ENCODE measurements around the gene RABGGTA. TPM values are rescaled to one million over a fixed set of nuclear protein-coding genes. Genes with fewer than 3 reads are reported as not detected.

The RABGGTA gene
- total RNA-seq, 1 donor, result 34.0 TPM

- no peaks in the 10 kb centered on the region for H3K79me2 ChIP-seq (ENCODE audit: insufficient read depth, low read length)
- peaks cover 4% of the 10 kb centered on the region for H3K4me1 ChIP-seq (ENCODE audit: insufficient read depth, low read length)
- TF ChIP-seq CTCF (IDR thresholded peaks at IDR 0.05; ENCODE audit: extremely low read depth, low read depth, low read length), result no peak
- H3K4me3 ChIP-seq (ENCODE audit: insufficient read depth, low read length), result no peak overlapping the region
- H3K27ac ChIP-seq (ENCODE audit: low read depth, low read length), result no peak overlapping the region
- H3K9me3 ChIP-seq (ENCODE audit: low read depth, low read length), result no peaks in the 10 kb centered on the region
- H3K4me2 ChIP-seq (ENCODE audit: insufficient read depth, low read length), result no peak overlapping the region
- no peak for DNase-seq (ENCODE audit: insufficient read length, low spot score, missing footprints)
- peaks cover 45% of the 10 kb centered on the region for H3K36me3 ChIP-seq (ENCODE audit: insufficient read depth, low read length)
- H2AFZ ChIP-seq (ENCODE audit: low read length), result no peak overlapping the region
- no peaks in the 10 kb centered on the region for H4K20me1 ChIP-seq (ENCODE audit: insufficient read depth, low read length)
- H3K27me3 ChIP-seq (ENCODE audit: insufficient read depth, low read length), result no peaks in the 10 kb centered on the region
These were observed 20.9 kb upstream of the RABGGTA start for GRCh38 chr14:24292118-24292807.

GRCh38 chr14:24291446-24292117 lies 20.2 kb upstream of the RABGGTA start:
- Histone ChIP-seq H3K27me3 (ENCODE audit: insufficient read depth, low read length) (no peaks in the 10 kb centered on the region), H3K4me1 (ENCODE audit: insufficient read depth, low read length) (peaks cover 2% of the 10 kb centered on the region), H4K20me1 (ENCODE audit: insufficient read depth, low read length) (no peaks in the 10 kb centered on the region), H2AFZ (ENCODE audit: low read length) (no peak overlapping the region), H3K4me2 (ENCODE audit: insufficient read depth, low read length) (no peak overlapping the region), H3K79me2 (ENCODE audit: insufficient read depth, low read length) (no peaks in the 10 kb centered on the region), H3K9me3 (ENCODE audit: low read depth, low read length) (no peaks in the 10 kb centered on the region), H3K4me3 (ENCODE audit: insufficient read depth, low read length) (no peak overlapping the region), H3K27ac (ENCODE audit: low read depth, low read length) (no peak overlapping the region), H3K36me3 (ENCODE audit: insufficient read depth, low read length) (peaks cover 45% of the 10 kb centered on the region)
- DNase-seq (ENCODE audit: insufficient read length, low spot score, missing footprints), result no peak
- no peak for TF ChIP-seq CTCF (IDR thresholded peaks at IDR 0.05; ENCODE audit: extremely low read depth, low read depth, low read length)

- H3K4me2 ChIP-seq (ENCODE audit: insufficient read depth, low read length), result no peak overlapping the region
- no peaks in the 10 kb centered on the region for H4K20me1 ChIP-seq (ENCODE audit: insufficient read depth, low read length)
- H3K4me1 ChIP-seq (ENCODE audit: insufficient read depth, low read length), result no peaks in the 10 kb centered on the region
- peaks cover 39% of the 10 kb centered on the region for H3K36me3 ChIP-seq (ENCODE audit: insufficient read depth, low read length)
- H3K27ac ChIP-seq (ENCODE audit: low read depth, low read length), result no peak overlapping the region
- no peaks in the 10 kb centered on the region for H3K27me3 ChIP-seq (ENCODE audit: insufficient read depth, low read length)
- no peaks in the 10 kb centered on the region for H3K9me3 ChIP-seq (ENCODE audit: low read depth, low read length)
- H3K4me3 ChIP-seq (ENCODE audit: insufficient read depth, low read length), result no peak overlapping the region
- no peaks in the 10 kb centered on the region for H3K79me2 ChIP-seq (ENCODE audit: insufficient read depth, low read length)
- no peak for DNase-seq (ENCODE audit: insufficient read length, low spot score, missing footprints)
- no peak overlapping the region for H2AFZ ChIP-seq (ENCODE audit: low read length)
- no peak for TF ChIP-seq CTCF (IDR thresholded peaks at IDR 0.05; ENCODE audit: extremely low read depth, low read depth, low read length)
These were observed 19.3 kb upstream of the RABGGTA start for GRCh38 chr14:24290746-24291145.

- DNase-seq (ENCODE audit: insufficient read length, low spot score, missing footprints), result no peak
- Histone ChIP-seq H3K9me3 (ENCODE audit: low read depth, low read length) (no peaks in the 10 kb centered on the region), H4K20me1 (ENCODE audit: insufficient read depth, low read length) (no peaks in the 10 kb centered on the region), H2AFZ (ENCODE audit: low read length) (no peak overlapping the region), H3K36me3 (ENCODE audit: insufficient read depth, low read length) (peaks cover 33% of the 10 kb centered on the region), H3K4me2 (ENCODE audit: insufficient read depth, low read length) (no peak overlapping the region), H3K27ac (ENCODE audit: low read depth, low read length) (no peak overlapping the region), H3K79me2 (ENCODE audit: insufficient read depth, low read length) (no peaks in the 10 kb centered on the region), H3K27me3 (ENCODE audit: insufficient read depth, low read length) (no peaks in the 10 kb centered on the region), H3K4me1 (ENCODE audit: insufficient read depth, low read length) (no peaks in the 10 kb centered on the region), H3K4me3 (ENCODE audit: insufficient read depth, low read length) (no peak overlapping the region)
- TF ChIP-seq CTCF (IDR thresholded peaks at IDR 0.05; ENCODE audit: extremely low read depth, low read depth, low read length), result no peak
These were observed 18.4 kb upstream of the RABGGTA start for GRCh38 chr14:24289649-24290280.
